Smooth muscle cell of the brain vasculature (primary cell): ENCODE data around the gene MID2.
"Not testable (repeated sequence)": the region's sequence is repeated elsewhere in the genome, so short reads cannot be mapped to it uniquely, and the experiment has no call there.

Experiments
- DNase-seq: peaks from one replicate; pipeline ENCODE4 v3.0.0-alpha.2; 2012; ENCODE audit warnings: low read depth, low spot score

The MID2 gene

DNA sequence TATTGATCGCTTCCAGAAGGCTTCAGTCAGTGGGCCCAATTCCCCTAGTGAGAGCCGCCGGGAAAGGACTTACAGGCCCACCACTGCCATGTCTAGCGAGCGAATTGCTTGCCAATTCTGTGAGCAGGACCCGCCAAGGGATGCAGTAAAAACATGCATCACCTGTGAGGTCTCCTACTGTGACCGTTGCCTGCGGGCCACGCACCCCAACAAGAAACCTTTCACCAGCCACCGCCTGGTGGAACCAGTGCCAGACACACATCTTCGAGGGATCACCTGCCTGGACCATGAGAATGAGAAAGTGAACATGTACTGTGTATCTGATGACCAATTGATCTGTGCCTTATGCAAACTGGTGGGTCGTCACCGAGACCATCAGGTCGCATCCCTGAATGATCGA is 15.3 kb downstream of the MID2 start:
- no peak for DNase-seq

DNA sequence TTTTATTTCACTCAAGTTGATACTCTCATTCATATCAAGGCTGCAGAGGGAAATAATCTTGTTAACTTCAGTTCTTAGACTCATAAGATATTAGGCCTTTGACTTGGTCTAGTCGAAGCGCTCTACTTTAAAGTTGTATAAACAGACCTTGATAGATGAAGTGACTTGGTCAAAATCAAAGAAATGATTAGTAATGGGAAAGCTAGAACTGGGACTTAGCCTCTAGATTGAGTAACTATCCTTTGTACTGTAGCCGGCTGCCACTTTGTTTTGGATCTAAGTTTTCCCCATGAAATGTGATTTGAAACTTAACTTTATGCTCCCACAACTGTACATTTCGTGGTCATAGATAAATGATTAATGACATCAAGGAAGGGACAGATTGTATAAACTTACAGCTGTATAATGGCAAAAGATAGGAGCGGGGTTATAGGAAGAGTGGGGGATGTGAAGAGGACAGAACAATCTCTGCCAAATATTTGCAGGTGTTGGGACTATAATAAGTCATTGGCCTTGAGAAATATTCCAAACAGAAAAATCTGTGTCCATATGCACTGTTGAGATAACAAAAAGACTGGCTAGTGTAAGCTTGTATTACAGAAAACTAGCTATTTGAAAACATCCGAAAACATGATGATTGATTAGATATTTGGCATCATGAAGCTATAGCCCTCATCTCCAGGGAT is 17.2 kb downstream of the MID2 start:
- no peak for DNase-seq

DNA sequence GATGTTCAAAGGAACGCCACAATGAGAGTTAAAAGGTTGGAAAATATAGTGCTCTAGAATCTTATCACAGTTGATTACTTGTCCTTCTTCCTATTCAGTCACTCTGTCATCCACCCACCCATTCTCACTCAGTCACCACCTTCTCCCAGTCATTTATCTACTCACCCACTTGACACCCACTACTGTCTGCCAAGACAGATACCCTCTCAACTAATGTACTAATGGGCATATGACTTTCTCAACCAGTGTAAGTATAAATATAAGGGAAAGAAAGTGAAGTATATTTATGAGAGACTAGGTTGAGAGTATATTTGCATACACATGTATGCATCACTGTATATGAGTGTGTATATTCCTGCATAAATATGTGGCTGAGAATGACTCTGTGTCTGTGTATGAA is 20.0 kb downstream of the MID2 start:
- no peak for DNase-seq

- no peak for DNase-seq
Measured at GRCh38 chrX:107848591-107848990, 22.9 kb downstream of the MID2 start.

DNA sequence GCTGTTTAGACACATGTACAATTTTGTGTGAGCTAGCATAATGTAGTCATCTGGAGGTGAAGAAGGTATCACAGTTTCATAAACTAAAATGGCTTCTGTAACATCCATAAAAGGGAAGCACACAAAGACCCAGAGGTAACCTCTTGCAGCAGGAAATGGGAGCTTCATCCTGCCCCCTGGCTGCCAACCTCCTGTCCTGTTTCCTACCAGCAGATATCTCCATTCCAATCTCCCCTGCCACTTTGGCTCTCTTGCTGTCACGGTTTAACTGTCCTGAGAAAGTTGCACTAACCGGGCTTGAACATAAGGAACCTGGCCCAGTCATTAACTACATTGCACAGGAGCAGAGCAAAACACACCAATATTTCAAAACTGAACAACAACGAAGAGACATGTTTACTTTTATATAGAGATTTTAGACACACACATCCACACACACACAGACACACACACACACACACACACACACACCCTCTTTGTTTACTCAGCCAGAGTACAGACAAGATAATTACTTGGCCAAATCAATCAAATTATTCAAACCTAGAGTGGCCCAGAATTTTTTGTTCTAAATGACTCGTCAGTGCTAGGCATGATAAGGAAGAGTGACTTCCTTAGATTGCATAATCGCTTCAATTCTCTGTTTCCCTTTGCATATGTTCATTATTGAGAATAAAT is 24.2 kb downstream of the MID2 start:
- DNase-seq = no peak

DNA sequence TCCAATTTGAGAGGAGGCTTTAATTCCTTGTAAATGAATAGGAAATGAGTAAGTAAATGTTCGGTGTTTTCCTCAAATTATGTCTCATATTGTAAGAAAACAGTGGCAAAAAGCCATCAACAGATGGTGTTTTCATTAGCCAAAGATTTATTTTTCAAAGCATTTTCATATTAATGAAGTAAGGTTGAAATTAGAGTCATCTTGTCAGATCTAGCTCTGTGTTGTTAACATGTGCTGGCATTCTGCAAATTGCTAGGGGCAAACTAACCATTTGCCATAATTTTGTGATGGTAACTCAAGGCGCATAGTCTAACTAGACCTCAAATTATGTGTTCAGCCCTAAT is 24.7 kb downstream of the MID2 start:
- DNase-seq = no peak

- no peak for DNase-seq
Measured at GRCh38 chrX:107851215-107851614, 25.5 kb downstream of the MID2 start.

GRCh38 chrX:107851665-107852064 is 26.0 kb downstream of the MID2 start:
- DNase-seq = not testable (repeated sequence)

- DNase-seq = no peak
Measured at GRCh38 chrX:107856289-107856688, 30.6 kb downstream of the MID2 start.

DNA sequence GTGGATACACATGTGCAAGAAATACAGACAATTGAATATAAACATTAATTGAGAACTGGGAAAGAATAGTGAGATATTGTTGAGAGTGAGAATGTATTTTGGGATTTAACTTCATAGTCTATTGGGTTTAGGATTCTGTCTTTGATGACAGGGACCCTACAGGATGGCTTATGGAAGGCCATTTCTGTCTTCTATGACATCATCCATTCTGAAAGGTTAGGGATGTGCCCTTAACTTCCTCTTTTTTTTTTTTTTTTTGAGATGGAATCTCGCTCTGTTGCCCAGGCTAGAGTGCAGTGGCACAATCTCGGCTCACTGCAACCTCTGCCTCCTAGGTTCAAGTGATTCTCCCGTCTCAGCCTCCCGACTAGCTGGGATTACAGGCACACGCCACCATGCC is 31.4 kb downstream of the MID2 start:
- not testable (repeated sequence) for DNase-seq

DNA sequence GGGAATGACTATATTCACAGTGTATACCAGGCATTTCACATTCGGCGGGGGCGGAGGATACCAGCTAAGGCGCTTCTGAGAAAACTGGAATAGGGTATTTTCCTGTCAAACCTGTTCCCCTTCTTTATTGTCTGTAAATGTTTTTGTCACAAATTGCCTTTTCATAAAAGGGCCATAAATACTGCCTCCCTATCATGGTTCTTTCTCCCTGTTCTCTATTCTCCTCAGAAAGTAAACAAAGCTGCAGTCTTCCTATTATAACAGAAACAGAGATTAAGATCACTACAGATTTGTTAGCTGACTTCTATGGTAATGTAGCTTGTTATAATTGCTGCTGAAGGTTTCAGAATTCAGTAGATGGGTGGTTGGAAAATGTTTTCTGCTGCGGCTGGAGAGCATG is 32.2 kb downstream of the MID2 start:
- DNase-seq = no peak

- DNase-seq = no peak
Measured at GRCh38 chrX:107861056-107861455, 35.4 kb downstream of the MID2 start.

- DNase-seq = no peak
Measured at GRCh38 chrX:107871136-107871535, 45.5 kb downstream of the MID2 start.

GRCh38 chrX:107878106-107878505 is 52.4 kb downstream of the MID2 start:
- DNase-seq = no peak

- DNase-seq = no peak
Measured at GRCh38 chrX:107880054-107880610, 54.5 kb downstream of the MID2 start.

DNA sequence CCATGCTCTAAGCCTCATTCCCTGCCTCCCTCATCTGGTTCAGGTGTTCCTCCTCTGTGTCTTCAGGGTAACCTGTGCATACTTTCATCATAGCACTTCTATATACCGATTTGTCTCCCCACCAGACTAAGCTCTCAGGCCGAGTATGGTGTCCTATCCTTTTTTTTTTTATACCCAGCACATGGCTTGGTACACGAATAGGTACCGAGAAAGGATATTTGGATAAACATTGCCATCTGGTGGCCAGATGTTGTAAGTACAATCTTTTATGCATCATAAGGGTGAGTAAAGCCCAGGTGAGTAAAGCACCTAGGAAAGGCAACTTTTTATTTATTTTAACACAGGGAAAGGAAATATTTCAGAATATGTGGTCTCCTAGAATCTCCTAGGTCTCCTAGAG is 68.4 kb downstream of the MID2 start:
- DNase-seq = no peak

DNA sequence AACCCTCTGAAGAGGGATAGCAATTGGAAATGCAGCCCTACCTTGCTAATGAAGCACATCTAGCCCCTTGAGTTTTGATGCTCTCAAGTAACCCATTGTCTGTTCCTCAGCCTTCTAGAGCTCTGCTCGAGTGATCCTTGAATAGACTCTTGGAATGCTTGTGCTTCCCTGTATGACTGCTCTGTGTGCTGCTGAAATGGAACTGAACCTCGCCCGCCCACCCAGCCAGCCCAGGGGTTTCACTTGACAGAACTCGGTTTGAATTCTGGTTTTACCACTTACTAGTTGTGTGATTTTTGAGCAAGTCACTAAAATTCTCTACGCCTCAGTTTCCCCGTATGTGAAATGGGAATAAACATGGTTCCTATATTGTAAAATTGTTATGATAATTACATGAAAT is 77.1 kb downstream of the MID2 start:
- no peak for DNase-seq

DNA sequence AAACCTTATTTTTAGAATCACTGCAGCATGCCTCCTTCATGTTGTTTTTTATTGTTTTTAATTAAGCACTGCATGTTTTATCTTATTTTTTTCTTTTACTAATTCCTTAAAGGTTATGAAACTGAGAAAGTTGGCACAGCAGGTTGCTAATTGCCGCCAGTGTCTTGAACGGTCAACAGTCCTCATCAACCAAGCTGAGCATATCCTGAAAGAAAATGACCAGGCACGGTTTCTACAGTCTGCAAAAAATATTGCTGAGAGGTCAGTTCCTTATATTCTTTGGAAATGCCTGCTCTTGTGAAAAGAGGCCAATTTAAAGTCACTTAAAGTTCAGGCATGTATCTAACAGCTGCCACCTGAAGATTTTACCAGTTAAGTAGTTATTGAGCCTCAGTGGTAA is 79.7 kb downstream of the MID2 start:
- DNase-seq = no peak

- DNase-seq = no peak
Measured at GRCh38 chrX:107924136-107924746, 98.6 kb downstream of the MID2 start.

GRCh38 chrX:107934262-107934661 is 108.6 kb downstream of the MID2 start:
- DNase-seq = no peak

DNA sequence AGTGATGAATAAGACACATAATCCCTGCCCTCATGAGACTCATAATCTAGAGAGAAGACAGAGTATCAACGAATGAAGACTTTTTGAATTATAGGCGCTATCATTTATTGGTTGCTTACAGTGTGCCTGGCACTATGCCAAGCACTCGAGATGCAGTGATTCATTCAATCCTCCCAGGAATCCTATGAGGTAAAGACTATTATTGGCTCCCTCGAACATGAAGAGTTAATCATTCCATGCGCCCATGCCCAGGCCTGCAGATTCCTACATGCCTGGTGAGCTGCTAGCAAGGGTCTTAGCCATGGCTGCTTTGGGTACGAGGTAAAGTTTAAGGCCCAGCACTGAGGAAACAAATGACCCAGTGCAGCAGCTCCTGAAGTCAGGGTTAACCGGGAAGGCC is 109.5 kb downstream of the MID2 start:
- no peak for DNase-seq

DNA sequence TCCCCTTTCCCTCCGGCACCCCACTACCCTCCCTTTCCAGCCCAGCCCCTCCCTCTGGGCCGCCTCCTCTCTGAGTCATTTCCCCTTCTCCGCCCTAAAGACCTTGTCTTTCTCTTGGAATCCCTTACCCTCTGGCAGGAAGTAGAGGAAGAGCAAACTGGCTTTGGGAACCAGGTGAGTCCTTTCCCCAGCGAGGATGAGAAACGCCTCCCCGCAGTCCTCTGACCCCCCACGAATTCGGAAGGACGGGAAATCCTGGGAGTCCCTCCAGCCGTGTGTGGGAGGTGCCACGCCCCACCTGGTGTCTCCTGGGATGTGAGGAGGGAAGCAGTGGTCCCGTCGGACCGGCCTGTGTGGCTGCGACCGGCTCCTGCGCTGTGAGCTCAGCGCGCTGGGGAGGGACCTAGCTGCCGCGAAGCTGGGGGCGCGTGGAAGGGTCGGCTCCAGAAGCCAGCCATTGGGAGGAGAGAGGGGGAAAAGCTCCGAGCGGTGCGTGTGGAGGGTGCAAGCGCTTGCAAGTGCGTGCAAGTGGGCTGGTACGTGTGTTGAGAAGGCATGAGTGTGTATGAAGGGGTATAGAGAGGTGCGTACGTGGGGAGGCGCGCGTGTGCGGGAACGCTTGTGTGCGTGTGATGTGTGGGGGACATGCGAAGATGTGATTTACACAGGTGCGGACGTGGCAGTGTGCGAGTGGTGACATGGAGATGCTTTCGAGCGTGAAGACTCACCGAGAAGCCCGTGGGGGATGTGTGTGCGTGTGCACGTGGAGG is 110.2 kb downstream of the MID2 start:
- DNase-seq = no peak
